Ishikawa (cell line): ENCODE data around the gene ETNK1.

Source experiments
- CEBPB ChIP-seq: IDR thresholded peaks from 2 replicates; pipeline ENCODE4 v1.6.1; 2012
- CREB1 ChIP-seq: IDR thresholded peaks from 2 replicates; pipeline ENCODE4 v1.6.1; 2012; ENCODE audit warnings: low read depth
- EGR1 ChIP-seq: IDR thresholded peaks from 2 replicates; pipeline ENCODE4 v1.6.1; 2012
- EP300 ChIP-seq: IDR thresholded peaks from 2 replicates; pipeline ENCODE4 v1.6.1; 2012; ENCODE audit warnings: borderline replicate concordance
- FOXM1 ChIP-seq: IDR thresholded peaks from 2 replicates; pipeline ENCODE4 v1.6.1; 2012; ENCODE audit warnings: low read depth, borderline replicate concordance
- MAX ChIP-seq: IDR thresholded peaks from 2 replicates; pipeline ENCODE4 v1.6.1; 2012
- NFIC ChIP-seq: IDR thresholded peaks from 2 replicates; pipeline ENCODE4 v1.6.1; 2012
- RAD21 ChIP-seq: IDR thresholded peaks from 2 replicates; pipeline ENCODE4 v1.6.1; 2012; ENCODE audit warnings: low read depth
- REST ChIP-seq: IDR thresholded peaks from 2 replicates; pipeline ENCODE4 v1.6.1; 2012; ENCODE audit warnings: low read depth, mild to moderate bottlenecking
- TAF1 ChIP-seq: IDR thresholded peaks from 2 replicates; pipeline ENCODE4 v1.6.1; 2012; ENCODE audit warnings: low read depth, mild to moderate bottlenecking
- TCF12 ChIP-seq: IDR thresholded peaks from 2 replicates; pipeline ENCODE4 v1.6.1; 2012; ENCODE audit warnings: low read depth
- TEAD4 ChIP-seq: IDR thresholded peaks from 2 replicates; pipeline ENCODE4 v1.6.1; 2012
- USF1 ChIP-seq: IDR thresholded peaks from 2 replicates; pipeline ENCODE4 v1.6.1; 2012
- YY1 ChIP-seq: IDR thresholded peaks from 2 replicates; pipeline ENCODE4 v1.6.1; 2012; ENCODE audit warnings: low read depth
- ZBTB7A ChIP-seq: IDR thresholded peaks from 2 replicates; pipeline ENCODE4 v1.6.1; 2012; ENCODE audit warnings: low read depth

ETNK1 gene

GRCh38 chr12:22667122-22667521, 42.2 kb downstream of the ETNK1 start:
- no peak for TF ChIP-seq TCF12
- TF ChIP-seq CEBPB: no peak
- no peak for TF ChIP-seq EGR1
- no peak for TF ChIP-seq USF1
- no peak for TF ChIP-seq MAX

GRCh38 chr12:22668441-22668840, 43.5 kb downstream of the ETNK1 start:
- TF ChIP-seq TEAD4 (no peak), ZBTB7A (no peak), FOXM1 (no peak), EP300 (no peak), TAF1 (no peak)

GRCh38 chr12:22670762-22671161, 45.8 kb downstream of the ETNK1 start:
- TF ChIP-seq NFIC (no peak), CEBPB (no peak), REST (no peak), FOXM1 (no peak), TEAD4 (no peak), ZBTB7A (no peak), CREB1 (no peak), EGR1 (no peak), USF1 (no peak), TAF1 (no peak), EP300 (no peak), TCF12 (no peak), MAX (no peak), YY1 (no peak), RAD21 (no peak; the same call in 1 of the 2 replicates)

GRCh38 chr12:22672951-22673350, 48.0 kb downstream of the ETNK1 start:
- TF ChIP-seq TCF12 (no peak), REST (no peak), EGR1 (no peak), CREB1 (no peak), USF1 (no peak), NFIC (no peak), FOXM1 (no peak), CEBPB (no peak), YY1 (no peak), TEAD4 (no peak), MAX (no peak), ZBTB7A (no peak)

- TF ChIP-seq NFIC (no peak), EP300 (no peak), REST (no peak), MAX (no peak), TEAD4 (no peak), ZBTB7A (no peak), CREB1 (no peak), FOXM1 (no peak), CEBPB (no peak), TAF1 (no peak), EGR1 (no peak), TCF12 (no peak), USF1 (no peak), RAD21 (no peak), YY1 (no peak)
Measured at GRCh38 chr12:22677781-22678574, 53.0 kb downstream of the ETNK1 start.
